NCI-H2081 (cell line): ENCODE data around the gene FOXL1.

ENCODE experiments used
- DNase-seq, 2 experiments: peaks; one replicate each; lab custom pipeline; 2025; lab: John Stamatoyannopoulos, UW

FOXL1 gene

DNA sequence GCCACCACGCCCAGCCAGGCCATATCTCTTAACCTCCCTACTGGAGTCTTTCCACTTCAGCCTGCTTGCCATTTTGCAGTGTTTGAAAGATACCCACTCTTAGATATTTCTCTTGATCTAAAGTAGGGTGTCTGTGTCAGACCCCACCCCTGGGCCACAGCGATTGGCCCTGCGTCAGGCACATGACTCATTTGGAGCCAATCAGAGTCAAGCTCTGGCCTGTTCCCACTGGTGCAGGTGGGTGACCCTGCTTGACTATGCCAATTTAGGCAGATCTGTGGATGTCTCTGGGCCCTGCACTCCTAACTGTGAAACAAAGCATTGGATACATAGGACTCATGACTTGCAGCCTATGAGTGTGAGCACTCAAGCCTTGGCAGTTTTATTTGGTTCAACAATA, 27.6 kb downstream of the FOXL1 start:
- no peak for DNase-seq

DNA sequence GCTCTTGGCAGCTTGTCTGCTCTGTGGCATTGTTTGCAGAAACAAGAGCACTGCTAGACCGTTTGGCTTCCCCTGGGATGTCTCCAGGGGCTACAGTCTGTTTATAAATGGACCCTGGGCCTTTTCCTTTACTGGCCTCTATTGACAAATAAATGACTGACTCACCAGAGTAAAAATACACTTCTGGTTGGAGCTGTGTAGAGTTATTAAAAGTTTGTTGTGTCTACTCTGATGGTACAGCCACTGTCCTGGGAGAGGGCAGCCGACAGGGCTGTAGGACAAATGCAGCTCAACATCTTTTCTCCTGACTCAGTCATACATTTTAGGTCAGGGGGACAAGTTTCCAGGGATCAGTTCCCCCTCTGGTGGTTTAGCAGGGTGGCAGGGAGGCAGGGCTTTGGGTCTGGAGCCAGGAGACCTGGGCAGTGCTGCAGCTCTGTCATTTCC, 30.0 kb downstream of the FOXL1 start:
- DNase-seq: no peak

DNA sequence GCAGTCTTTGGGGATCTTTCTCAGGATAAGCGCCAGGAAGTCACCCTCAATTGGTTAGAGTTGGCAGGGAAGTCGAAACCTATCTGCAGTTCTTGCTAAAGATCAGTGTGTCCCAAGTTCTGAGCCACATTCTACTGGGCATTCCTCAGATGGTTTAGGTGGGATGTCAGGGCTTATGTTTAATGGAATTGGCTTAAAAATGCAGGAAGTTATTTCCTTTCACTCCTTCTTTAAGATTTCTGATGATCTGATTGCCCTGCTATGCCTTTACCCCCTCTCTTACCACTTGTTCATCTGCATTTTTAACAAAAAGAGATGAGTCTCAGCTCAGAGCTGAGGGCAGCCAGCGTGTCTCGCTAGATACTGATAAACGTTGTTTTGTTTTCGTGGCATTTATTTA, 30.8 kb downstream of the FOXL1 start:
- DNase-seq: no peak

DNA sequence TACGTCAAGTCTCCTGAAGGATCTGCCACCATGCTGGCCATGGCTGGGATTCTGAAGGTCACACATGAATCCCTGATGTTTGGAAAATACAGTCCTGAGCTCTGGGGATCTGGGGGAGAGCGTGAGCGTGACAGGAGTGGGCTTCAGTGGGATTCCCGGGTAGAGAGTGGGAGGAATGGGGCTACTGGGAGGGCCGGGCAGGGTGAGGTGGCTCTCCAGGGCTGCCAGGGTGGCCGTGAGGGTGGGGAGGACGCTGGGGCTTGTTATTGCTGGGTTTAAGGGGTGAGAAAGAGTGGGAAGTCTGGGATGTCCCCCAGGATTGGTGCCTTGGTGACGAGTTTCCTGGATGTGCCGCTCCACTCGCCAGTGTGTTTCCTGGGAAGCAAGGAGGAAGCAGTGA, 31.3 kb downstream of the FOXL1 start:
- DNase-seq: no peak

DNA sequence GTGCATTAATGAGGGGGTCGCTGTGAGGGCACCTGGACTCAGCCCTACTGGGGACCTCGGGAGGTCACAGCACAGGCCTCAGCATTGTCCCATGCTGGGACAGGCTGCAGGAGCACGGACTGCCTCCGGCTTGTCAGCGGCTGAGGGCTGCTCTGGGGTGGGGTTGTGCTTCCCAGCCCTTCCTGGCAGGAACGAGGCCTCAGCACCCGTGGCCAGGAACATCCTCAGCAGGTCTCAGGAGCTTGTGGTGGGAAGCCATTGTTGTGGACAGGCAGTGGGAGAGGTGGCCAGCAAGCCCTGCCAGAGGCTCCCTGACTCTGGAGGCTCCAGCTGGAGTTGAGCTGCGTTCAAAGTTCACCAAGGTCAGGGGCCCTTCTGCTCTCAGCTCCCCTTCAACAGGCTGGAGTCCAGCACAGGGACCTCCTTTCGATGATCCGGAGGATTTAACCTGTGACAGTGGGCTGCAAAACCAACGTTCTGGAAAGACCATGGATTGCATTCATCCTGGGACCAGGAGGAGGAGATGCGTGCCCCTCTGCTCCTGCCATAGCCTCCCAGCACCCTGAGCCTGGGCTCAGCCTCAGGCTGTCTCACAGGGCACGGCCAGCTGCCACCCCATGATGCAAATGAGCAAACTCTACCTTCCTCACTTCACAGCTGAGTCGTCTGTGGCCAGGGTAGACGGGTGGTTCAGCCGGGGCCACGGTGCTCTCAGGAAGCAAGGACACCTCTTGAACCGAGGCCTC, 32.6 kb downstream of the FOXL1 start:
- DNase-seq: no peak

DNA sequence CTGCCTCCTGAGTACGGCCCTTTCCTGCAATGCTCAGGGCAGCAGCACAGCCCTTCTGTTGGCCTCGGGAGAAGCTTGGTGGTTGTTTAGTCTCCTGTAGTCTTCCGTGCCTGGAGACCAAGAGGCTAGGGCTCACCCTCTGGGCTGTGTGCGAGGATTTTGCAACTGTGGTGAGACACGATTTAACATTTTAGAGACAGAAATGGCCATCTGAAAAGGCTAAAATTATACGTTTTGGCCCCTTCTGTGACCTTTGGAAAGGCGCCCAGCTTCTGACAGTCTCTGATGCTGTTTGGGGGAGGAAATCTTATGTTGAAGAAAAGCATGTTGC, 33.1 kb downstream of the FOXL1 start:
- DNase-seq: no peak

DNA sequence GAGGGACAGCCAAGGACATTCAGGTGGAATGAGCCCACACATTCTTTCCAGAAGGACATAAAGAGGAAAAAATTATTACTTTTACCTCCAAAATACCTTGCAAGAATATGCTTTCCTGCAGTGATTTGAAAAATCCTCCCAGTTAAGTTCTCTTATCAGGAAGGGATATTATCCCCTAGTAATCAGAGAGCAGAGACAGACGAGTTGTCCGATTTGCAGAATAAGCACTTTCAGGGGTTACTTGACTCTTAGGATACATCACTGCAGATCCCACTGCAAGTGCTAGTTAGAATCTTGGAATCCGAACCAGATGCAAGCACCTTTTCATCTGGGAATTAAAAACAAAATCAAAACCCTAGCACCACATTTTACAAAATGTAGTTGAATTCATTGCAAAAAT, 33.6 kb downstream of the FOXL1 start:
- DNase-seq: no peak

DNA sequence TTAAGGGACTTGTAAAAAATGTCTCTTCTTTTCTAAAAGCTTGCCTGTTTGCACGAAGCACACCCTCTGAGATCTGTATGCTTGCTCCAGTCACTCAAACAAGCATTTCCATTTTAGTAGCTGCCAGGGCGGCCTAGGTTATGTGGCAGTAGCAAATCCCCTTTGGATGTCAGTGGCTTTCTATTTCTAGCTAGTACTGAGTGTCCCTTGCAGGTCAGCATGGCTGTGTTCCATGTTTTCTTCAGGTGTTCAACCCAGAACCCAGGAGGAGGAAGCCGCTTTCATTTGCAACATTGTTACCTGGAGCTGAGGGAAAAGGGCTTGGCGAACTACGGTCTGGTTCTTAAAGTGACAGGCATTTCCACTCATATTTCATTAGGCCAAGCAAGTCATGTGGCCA, 36.4 kb downstream of the FOXL1 start:
- no peak for DNase-seq

DNA sequence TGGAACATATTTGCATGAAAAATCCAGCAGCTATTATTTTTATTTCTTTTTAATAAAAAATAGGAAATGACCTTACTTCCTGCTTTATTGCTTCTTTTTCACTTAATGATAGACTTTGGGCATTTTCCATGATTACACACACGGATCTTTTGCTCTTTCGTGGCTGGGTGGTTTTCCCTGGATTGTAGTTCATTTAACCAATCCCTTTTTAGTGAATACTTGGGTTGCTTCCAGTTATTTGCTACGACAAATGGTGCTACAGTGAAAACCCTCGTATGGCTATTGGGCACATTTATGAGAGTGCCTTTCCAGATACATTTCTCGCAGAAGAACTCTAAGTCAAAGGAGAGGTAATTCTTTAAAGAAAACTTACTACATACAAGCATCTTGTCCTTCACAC, 38.6 kb downstream of the FOXL1 start:
- no peak for DNase-seq

DNA sequence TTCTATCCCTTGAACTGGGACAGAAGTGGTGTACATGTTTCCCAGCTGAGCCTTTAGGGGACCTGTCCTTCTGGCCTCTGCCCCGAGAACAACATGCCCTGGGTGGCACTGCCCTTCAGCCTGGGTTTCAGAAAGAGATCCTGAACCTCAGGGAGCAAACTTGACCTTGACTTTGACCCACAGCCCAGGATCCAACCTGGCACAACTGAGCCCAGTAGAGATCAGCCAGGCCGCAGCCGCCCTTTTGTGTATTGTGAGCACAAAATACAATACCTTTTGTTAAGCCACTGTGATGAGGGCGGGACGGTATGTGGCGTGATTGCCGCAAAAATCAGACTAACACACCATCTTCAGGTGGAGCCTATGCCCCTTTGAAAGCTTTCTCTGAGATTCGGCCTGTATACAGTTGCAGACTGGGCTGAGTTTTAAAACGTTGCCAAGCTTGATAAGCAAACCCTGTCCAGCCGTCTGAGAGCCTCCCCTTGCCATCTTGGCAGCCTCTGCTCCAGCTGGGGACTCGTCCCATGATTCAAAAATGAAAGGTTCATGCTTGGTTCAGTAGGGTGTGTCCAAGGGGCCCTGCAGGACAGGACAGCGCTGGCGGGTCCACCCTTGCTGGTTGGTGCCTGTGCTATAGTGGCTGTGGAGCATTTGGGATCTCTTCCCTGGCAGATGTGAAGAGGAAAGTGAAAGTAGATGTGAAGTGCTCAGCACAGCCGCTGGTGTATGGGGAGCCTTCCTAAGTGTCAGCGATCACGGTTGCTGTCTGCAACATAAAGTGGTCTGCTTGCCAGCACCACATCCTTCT, 40.3 kb downstream of the FOXL1 start:
- no peak for DNase-seq

DNA sequence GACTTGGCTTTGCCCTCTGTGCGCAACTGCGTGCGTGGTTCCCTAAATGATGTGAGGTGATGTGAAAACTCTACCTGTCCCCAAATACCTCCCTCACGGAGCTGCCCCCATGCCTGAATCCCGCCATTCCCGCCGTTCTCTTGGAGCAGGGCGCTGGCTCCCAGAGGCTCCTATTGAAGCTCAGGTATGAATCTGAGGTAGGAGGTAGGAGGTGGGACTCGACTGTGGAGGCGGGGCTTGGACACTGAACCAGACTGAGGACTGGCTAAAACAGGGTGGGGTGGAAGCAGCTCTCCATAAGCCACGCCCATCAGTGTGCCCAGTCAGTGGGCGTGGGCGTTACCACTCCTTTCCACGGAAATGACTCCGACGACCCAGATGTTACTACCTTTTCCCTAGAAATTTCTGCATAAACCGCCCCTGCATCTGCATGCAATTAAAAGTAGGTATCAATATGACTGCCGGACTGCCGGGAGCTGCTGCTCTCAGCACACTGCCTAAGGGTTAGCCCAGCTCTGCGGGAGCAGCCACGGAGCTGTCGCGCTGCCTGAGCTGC, 41.0 kb downstream of the FOXL1 start:
- no peak for DNase-seq

DNA sequence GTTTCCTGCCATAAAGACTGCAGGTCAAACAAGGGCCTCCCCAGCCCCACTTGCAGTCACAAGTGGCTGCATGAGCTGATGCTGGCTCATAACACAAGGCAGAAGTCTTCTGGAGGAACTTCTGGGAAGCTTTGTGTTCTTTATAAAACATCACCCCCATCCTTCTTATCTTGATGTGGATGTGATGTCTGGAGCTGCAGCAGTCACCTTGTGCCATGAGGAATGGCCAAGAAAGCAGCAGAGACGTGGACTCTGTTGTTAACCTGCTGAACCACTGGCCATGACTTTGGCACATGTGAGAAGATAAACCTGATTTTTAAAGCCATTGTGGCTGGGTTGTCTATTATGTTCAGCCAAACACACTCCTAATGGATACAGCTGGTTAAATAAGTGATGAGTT, 41.8 kb downstream of the FOXL1 start:
- DNase-seq: no peak

DNA sequence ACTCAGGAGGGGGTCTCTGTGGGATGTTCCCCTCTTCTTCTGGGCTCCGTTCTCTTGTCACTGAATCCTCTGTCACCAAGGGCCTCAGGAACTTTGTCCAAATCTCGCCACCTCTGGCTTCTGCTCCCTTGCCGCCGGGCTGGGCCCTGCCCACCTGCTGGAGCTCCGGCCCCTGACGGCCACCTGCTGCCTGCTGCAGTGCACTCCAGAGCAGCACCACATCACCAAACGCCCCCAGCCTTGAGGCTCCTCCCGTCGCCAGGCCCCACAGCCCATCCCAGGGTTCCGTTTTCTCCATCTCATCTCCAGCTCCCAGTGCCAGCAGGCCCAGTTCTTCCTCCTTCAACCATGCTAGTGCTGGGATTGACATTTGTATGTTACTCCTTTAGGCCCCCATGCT, 43.6 kb downstream of the FOXL1 start:
- no peak for DNase-seq

DNA sequence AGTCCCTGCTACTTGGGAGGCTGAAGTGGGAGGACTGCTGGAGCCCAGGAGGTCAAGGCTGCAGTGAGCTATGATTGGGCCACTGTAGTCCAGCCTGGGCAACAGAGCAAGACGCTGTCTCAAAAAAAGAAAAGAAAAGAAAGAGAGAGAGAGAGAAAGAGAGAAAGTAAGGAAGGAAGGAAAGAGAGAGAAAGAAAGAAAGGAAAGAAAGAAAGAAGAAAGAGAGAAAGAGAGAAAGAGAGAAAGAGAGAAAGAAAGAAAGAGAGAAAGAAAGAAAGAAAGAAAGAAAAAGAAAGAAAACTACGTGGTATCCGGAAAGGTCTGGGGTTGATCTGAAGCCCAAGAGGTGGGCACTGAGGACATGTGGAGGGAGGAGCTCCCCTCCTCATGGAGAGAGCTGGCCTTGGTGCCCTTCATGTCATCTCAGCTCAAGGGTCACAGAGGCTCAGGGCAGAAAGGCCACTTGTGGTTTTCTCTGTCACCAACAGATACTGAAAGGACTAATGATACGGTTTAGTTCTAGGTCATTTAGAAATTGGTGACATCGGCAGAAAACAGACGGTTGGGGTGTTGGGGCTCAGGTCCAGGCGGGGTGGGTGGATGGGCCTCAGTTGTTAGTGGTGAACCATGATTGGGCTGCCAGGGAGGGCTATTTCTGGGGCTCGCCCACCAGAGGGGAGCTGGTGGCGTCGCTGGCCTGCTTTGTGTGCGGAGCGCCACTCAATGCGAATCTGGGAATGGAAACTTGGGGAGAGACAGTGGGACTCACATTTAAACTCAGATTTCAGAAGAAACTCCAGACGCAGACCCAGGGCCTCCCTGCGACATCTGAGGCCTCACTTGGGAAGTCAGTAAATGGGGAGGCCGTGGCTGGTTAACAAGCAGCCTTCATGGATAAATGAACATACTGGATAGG, 44.6 kb downstream of the FOXL1 start:
- DNase-seq: no peak

DNA sequence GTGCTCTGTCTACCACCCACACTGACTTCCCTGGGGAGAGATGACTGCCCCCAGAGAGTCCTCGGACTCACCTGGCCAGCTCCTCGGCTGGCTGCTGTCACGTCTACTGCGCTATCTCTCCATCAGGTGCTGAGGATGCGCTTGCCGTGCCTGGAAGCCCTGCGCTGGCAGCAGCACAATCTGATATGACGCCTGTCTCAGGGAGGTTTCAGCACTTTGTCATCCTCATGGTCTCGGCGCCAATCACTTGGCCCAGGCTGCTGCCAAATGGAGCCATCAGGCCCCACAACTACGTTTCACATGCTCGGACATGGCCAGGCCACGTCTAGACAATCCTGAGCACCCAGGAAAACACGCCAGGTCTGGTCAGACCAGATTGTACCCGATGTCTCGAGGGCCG, 46.7 kb downstream of the FOXL1 start:
- DNase-seq: no peak

DNA sequence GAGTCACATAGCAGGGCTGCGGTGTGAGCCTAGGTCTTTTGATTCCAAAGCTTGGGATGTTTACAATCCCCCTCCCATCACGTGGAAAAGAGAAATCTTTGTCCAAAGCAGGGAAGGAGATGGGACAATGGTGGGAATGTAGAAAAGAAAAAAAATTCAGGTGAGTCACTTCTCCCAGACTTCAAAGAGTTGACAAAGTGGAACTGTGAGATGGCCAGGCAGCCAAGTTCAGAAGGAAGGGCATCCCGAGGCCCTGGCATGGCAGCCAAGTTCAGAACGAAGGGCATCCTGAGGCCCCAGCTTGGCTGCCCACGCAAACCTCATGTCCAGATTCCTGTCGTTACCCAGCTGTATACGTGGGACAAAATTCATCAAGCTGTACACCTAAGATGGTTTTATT, 47.5 kb downstream of the FOXL1 start:
- DNase-seq: no peak

DNA sequence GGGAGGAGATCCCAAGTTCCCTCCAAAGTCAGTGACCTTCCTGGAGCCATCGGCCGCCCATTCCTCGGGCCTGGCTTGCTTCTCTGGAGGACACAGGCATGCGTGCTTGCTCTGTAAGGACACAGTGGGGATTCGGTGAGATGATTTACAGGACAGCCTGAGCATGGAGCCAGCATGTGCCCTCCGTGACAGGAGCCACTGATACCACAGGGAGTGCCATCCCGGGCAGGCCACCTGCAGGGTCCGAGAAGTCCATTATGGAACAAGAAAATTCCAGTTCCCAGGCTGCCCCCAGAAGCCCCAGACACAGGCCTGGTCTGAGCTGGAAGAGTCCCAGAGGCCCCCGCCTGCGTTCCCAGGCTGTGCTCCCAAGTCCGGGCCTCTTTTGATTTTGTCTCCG, 47.9 kb downstream of the FOXL1 start:
- no peak for DNase-seq

DNA sequence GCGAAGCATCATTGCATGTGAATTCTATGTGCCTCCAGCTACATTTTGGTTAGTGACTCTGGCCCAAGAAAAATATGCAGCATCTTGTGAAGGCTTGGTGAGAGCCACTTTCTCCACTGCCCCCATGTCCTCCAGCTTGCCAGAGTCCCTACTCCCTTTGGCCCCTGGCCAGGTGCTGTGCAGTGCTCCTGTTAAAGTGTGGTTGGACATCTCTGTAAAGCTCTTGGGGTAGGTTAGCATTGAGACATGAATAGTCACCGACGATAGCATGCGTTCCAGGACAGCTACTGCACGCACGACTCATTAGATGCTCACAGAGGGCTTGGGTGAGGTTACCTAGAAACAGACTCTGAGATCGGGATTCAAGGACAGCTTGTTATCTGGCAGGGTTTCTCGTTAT, 48.6 kb downstream of the FOXL1 start:
- no peak for DNase-seq

DNA sequence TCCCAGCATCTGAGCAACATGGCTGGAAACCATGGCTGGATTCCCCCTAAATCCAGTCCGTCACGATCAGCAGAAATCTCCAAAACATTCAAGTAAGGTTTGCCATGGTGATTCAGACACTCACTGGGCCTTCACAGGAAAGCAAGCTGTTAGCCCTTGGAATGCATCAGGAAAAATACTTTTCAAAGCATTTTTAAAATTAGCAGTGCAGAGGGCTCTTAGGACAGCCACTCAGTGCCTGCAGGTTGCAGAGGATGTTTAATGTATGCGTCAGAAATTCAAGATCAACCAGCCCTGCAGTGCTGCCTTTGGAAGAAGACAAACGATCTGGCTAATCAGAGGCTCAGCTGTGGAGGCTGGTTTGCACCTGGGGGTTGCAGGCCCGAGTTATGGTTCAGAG, 50.3 kb downstream of the FOXL1 start:
- DNase-seq: no peak

DNA sequence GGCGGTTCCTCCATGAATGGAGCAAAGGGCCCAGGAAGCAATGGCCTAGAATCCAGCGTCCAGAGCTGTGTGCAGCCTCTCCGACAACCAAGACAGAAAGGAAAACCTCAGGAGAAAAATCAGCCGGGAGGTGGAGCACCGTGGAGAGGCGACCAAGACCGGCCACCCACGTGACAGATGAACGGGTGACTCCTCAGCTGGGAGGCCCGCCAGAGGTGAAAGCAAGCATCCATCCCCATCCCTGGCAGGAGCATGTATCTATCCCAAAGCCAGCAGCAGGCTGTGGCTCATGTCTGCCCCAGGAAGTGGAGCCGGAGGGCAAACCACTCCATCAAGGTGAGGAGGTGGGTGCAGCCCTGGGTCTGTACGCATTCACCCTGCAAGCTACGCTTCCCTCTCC, 52.1 kb downstream of the FOXL1 start:
- DNase-seq: no peak

DNA sequence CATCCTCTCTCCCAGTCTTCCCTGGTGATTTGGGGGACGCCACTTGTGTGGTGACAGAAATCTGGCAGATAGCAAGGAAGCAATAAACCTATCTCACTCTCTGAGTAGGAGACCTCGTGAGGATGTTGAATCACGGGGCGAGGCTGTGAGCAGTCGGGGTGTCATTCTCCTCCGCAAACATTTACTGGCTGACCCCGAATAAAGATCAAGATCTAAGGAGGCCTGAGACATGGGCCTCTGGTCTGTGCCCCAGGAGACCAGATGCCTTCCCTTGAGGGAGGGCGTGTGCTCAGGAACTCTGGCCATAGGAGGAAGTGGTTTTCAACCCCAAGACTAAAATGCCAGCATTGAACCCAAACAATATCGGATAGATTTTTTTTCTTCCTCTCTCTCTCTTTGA, 53.1 kb downstream of the FOXL1 start:
- DNase-seq: no peak
